Measurements from ENCODE around the gene NRIP2. TPM values are rescaled to one million over a fixed set of nuclear protein-coding genes. Genes with fewer than 3 reads are reported as not detected.
"Not testable (repeated sequence)": the region's sequence is repeated elsewhere in the genome, so short reads cannot be mapped to it uniquely, and the experiment has no call there.

NRIP2 gene, protein sequence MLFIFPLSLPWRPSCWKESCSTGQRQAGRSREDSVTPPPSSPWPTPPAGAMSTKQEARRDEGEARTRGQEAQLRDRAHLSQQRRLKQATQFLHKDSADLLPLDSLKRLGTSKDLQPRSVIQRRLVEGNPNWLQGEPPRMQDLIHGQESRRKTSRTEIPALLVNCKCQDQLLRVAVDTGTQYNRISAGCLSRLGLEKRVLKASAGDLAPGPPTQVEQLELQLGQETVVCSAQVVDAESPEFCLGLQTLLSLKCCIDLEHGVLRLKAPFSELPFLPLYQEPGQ
- polyA plus RNA-seq = 1 to 10 TPM in 1 of 3 donors, under 1 TPM in 2; 0.31 to 1.4 (median 0.71) TPM

- peak within 1 kb of the TSS in 1 of 6 donors; percentile 57 for H3K27ac Mint-ChIP-seq
- H3K36me3 Mint-ChIP-seq = peaks cover 18 to 23% (median 18%) of the 10 kb centered on the region in 3 donors
- no peak within 1 kb of the TSS for H3K4me3 Mint-ChIP-seq
- H3K4me1 Mint-ChIP-seq = peaks cover 2 to 6% of the 10 kb centered on the region in 2 donors
- no peak for DNase-seq
- peaks cover 0 to 5% (median 1%) of the 10 kb centered on the region in 3 donors for H3K27me3 Mint-ChIP-seq (ENCODE audit: low read depth in 3 of 3)
- no peaks in the 10 kb centered on the region for H3K9me3 Mint-ChIP-seq
Observed at GRCh38 chr12:2834581-2835491, at the start of gene NRIP2. Gene NRIP2 (minus strand): TSS chr12:2835035. CDS start chr12:2834983, 52 bp downstream.

DNA sequence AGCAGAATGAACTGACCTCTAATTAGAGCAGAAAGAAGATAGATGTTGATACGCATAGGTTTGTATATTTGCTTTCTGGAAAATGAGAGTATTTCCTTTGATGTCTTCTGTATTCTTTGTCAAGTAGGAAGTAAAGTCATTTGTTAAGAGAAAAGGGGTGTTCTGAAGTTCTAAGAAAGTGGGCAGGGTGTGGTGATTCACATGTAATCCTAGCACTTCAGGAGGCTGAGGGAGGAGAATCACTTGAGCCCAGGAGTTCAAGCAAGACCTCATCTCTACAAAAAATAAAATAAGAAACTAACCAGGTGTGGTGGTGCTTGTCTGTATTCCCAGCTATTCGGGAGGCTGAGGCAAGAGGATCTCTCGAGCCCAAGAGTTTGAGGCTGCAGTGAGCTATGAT is 45.0 kb upstream of the NRIP2 start:
- peaks cover 0 to 3% (median 0%) of the 10 kb centered on the region in 3 donors for H3K36me3 Mint-ChIP-seq
- DNase-seq = no peak
- peak overlapping the region in 1 of 5 donors; percentile 32 for H3K4me3 Mint-ChIP-seq
- peak overlapping the region in 1 of 6 donors; percentile 64 for H3K27ac Mint-ChIP-seq
- no peaks in the 10 kb centered on the region for H3K9me3 Mint-ChIP-seq
- H3K4me1 Mint-ChIP-seq = peaks cover 28 to 38% of the 10 kb centered on the region in 2 donors
- peaks cover 3 to 8% (median 4%) of the 10 kb centered on the region in 3 donors for H3K27me3 Mint-ChIP-seq (ENCODE audit: low read depth in 3 of 3)

DNA sequence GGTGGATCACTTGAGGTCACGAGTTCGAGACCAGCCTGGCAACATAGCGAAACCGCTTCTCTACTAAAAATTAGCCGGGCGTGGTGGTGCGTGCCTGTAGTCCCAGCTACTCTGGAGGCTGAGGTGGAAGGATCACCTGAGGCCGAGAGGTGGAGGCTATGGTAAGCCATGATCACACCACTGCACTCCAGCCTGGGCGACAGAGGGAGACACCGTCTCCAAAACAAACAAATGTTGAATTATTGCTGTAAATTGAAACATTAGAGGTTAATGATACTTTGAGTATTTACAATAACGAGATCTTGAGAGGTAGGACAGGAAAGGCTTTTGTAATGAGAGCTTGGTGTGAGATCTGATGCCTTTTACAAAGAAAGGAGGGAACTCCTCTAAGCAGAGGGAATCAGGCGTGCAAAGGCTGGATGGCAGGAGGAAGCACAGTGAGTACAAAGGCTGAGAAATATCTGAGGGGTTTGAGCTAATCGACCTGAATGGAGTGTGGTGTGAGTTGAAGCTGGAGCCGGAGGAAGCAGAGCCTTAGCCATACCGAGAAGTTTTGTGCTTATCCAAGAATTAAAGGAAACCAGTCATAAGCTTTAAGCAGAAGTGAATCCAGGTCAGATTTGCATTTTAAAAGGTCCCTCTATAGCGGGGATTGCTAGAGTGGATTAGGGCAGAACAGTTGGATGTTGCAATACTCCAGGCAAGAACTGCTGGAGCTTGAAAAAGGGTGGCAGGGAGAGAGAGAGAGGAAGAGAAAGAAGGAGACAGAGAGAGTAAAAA is 43.3 kb upstream of the NRIP2 start:
- no peak for DNase-seq
- Mint-ChIP-seq H3K36me3 (no peaks in the 10 kb centered on the region), H3K4me1 (peaks cover 27 to 33% of the 10 kb centered on the region in 2 donors), H3K4me3 (peak overlapping the region; percentile 98 to 99 (median 99)), H3K27ac (peak overlapping the region; percentile 95 to 99 (median 97)), H3K9me3 (no peaks in the 10 kb centered on the region), H3K27me3 (ENCODE audit: low read depth in 3 of 3) (peaks cover 3 to 8% (median 4%) of the 10 kb centered on the region in 3 donors)

DNA sequence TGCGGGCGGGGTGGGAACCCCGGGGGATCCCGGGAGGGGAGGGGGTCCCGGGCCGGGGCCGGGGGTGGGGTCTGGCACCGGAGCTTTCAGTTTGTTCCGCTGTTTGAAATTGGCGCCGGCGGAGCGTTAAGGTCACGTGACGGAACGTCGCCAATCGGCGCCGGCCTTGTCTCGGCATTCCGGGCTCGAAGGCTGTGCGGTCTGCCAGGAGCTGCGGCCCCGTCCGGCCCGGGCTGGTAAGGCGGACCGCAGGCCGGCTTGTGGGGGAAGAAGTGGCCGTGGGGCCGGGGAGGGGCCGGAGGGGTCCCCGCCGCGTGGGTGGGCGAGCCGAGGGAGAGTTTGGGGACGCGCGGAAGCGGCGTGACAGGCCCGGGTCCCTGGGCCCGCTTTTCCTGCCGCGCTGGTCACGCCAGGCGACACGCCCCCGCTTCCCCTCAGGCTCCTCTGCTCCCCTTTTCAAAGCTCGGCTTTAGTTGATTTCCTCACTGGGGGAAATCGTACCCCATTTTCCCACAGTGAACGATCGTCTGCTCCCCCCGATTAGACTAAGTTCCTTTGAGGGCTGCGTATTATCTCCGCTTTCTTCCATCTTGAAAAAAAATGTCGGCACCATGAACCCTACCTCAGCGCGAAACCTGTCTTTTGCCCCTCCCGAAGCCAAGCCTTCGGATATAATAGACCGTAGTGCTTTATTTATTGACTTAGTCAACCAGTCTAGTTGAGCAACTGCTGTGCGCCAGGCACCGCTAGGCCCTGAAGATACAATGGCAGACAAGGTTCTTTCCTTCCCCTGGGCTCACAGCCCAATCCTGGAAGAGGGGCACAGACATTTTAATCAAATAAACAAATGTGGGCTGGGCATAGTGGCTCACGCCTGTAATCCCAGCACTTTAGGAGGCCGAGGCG is 42.5 kb upstream of the NRIP2 start, which contains the start of the genes FOXM1 and RHNO1:
TSS of gene FOXM1 (minus strand) at position 128 of the 906 bp plus-strand sequence. CDS start 2,696 bp downstream, outside the sequence.
TSS of gene RHNO1 (plus strand) at position 177 of the 906 bp plus-strand sequence. CDS start 8,144 bp downstream, outside the sequence.
- H3K9me3 Mint-ChIP-seq = no peaks in the 10 kb centered on the region
- H3K4me3 Mint-ChIP-seq = peak within 1 kb of the TSS; percentile 98 to 99 (median 99)
- DNase-seq = peak; percentile 87 to 89 (median 87)

DNA sequence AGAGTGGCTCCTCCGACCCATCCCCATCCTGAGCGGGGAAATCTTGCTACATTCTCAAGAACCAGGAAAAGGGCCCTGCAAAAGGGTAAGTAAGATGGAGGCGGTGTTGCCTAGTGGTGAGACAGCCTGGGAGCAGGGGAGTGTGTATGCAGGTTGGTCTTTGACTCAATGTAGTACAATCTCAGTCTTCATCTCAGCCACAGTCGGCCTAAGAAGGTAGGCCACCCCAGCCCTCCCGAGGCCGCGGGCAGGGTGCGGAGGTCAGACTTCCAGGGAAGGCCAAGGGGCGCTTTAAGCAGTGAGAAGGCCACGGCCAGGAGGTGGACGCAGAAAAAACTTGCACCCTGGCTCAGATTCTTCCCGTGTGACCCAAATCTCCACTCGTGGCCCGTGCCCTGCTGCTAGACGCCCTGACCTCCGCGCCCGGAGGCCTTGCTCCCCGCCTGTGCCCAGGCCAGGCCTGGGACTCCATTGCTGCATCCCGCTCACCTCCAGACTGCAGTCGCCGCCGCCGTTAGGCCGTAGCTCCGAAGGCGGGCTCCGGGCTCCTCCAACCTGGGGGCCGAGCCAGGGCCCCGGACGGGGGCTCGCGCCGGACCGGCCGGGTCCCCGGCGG is 41.7 kb upstream of the NRIP2 start:
- H3K27ac Mint-ChIP-seq = peak overlapping the region; percentile 30 to 96 (median 76)
- H3K4me1 Mint-ChIP-seq = peaks cover 25 to 33% of the 10 kb centered on the region in 2 donors
- no peaks in the 10 kb centered on the region for H3K9me3 Mint-ChIP-seq
- peak overlapping the region; percentile 82 to 99 (median 86) for H3K4me3 Mint-ChIP-seq
- no peaks in the 10 kb centered on the region for H3K36me3 Mint-ChIP-seq
- peak in 1 of 3 donors; percentile 10 for DNase-seq
- H3K27me3 Mint-ChIP-seq (ENCODE audit: low read depth in 3 of 3) = peaks cover 3 to 8% (median 4%) of the 10 kb centered on the region in 3 donors

More for the DNA sequence above, 42.5 kb upstream of the NRIP2 start, which contains the start of the genes FOXM1 and RHNO1:
- no peaks in the 10 kb centered on the region for H3K36me3 Mint-ChIP-seq
- peak within 1 kb of the TSS; percentile 95 to 99 (median 97) for H3K27ac Mint-ChIP-seq
- H3K27me3 Mint-ChIP-seq (ENCODE audit: low read depth in 3 of 3) = peaks cover 3 to 8% (median 4%) of the 10 kb centered on the region in 3 donors
- H3K4me1 Mint-ChIP-seq = peaks cover 27 to 33% of the 10 kb centered on the region in 2 donors

GRCh38 chr12:2868986-2869632 is 34.3 kb upstream of the NRIP2 start:
- not testable (repeated sequence) for DNase-seq; H3K9me3 Mint-ChIP-seq; H3K27ac Mint-ChIP-seq; H3K4me1 Mint-ChIP-seq; H3K36me3 Mint-ChIP-seq; H3K27me3 Mint-ChIP-seq (ENCODE audit: low read depth in 3 of 3); H3K4me3 Mint-ChIP-seq

DNA sequence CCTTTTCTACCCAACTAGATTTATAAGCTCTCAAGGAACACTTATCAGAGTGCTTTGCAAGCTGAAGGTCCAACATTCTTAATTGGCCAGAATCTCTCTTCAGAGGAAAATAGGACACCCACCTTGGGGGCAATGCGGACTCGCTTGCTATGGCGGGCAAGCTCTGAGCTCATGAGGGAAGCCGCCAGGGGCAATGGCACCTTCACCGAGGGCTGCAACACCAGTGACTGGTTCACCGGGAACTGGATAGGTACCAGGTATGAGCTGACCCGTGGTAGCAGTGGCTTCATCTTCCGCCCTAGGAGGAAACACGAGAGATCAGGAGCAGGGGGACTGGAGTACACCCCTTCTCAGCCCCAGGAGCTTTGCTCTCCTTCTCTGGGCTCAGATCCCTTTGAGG is 29.4 kb upstream of the NRIP2 start:
- Mint-ChIP-seq H3K27ac (no peak overlapping the region), H3K4me1 (no peaks in the 10 kb centered on the region), H3K36me3 (no peaks in the 10 kb centered on the region), H3K9me3 (no peaks in the 10 kb centered on the region), H3K27me3 (ENCODE audit: low read depth in 3 of 3) (no peaks in the 10 kb centered on the region), H3K4me3 (no peak overlapping the region)
- no peak for DNase-seq

- DNase-seq; H3K4me3 Mint-ChIP-seq; H3K27me3 Mint-ChIP-seq (ENCODE audit: low read depth in 3 of 3); H3K9me3 Mint-ChIP-seq; H3K4me1 Mint-ChIP-seq; H3K36me3 Mint-ChIP-seq: not testable (repeated sequence)
- H3K27ac Mint-ChIP-seq = peak overlapping the region in 1 of 6 donors; percentile 34
Observed at GRCh38 chr12:2863402-2863801, 28.6 kb upstream of the NRIP2 start.

GRCh38 chr12:2862876-2863275 is 28.0 kb upstream of the NRIP2 start:
- H3K4me1 Mint-ChIP-seq = no peaks in the 10 kb centered on the region
- no peak overlapping the region for H3K27ac Mint-ChIP-seq
- H3K4me3 Mint-ChIP-seq = no peak overlapping the region
- H3K27me3 Mint-ChIP-seq (ENCODE audit: low read depth in 3 of 3) = peaks cover 0 to 2% (median 0%) of the 10 kb centered on the region in 3 donors
- no peaks in the 10 kb centered on the region for H3K36me3 Mint-ChIP-seq
- no peak for DNase-seq
- no peaks in the 10 kb centered on the region for H3K9me3 Mint-ChIP-seq

DNA sequence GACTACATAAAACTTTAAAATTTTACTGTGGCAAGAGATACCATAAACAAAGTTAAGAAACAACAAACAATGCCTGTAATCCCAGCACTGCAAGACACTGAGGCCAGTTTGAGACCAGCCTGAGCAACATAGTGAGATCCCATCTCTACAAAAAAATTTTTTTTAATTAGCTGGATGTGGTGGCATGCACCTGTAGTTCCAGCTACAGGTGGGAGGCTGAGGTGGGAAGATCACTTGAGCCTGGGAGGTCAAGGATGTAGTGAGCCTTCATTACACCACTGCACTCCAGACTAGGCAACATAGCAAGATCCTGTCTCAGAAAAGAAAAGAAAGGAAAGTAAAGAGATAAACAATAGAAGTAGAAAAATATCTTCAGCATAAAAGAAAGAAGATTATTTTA is 25.3 kb upstream of the NRIP2 start:
- Mint-ChIP-seq H3K9me3 (no peaks in the 10 kb centered on the region), H3K27me3 (ENCODE audit: low read depth in 3 of 3) (peaks cover 0 to 2% (median 0%) of the 10 kb centered on the region in 3 donors), H3K4me3 (no peak overlapping the region), H3K27ac (no peak overlapping the region), H3K4me1 (no peaks in the 10 kb centered on the region), H3K36me3 (peaks cover 3 to 6% (median 6%) of the 10 kb centered on the region in 3 donors)
- DNase-seq = no peak

GRCh38 chr12:2858944-2859421 is 24.1 kb upstream of the NRIP2 start:
- Mint-ChIP-seq H3K4me3 (no peak overlapping the region), H3K4me1 (no peaks in the 10 kb centered on the region), H3K9me3 (no peaks in the 10 kb centered on the region), H3K27me3 (ENCODE audit: low read depth in 3 of 3) (peaks cover 0 to 2% (median 0%) of the 10 kb centered on the region in 3 donors), H3K36me3 (peaks cover 3 to 6% (median 6%) of the 10 kb centered on the region in 3 donors), H3K27ac (no peak overlapping the region)
- no peak for DNase-seq

Data from immature natural killer cell (primary cell).